Germinal center (tissue), 1 donor: ENCODE data around the gene FLYWCH1.

Experiments
- DNase-seq: peaks from one replicate; pipeline ENCODE4 v3.0.0; 2012; ENCODE audit warnings: mixed read lengths, low spot score

Gene FLYWCH1

GRCh38 chr16:2911638-2912329 lies at the start of gene FLYWCH1:
Gene FLYWCH1 (plus strand): TSS chr16:2911931. CDS start chr16:2929686, 17,755 bp downstream.
- DNase-seq: peak; percentile 95

GRCh38 chr16:2865651-2866050 lies 46.1 kb upstream of the FLYWCH1 start:
- DNase-seq: no peak

DNA sequence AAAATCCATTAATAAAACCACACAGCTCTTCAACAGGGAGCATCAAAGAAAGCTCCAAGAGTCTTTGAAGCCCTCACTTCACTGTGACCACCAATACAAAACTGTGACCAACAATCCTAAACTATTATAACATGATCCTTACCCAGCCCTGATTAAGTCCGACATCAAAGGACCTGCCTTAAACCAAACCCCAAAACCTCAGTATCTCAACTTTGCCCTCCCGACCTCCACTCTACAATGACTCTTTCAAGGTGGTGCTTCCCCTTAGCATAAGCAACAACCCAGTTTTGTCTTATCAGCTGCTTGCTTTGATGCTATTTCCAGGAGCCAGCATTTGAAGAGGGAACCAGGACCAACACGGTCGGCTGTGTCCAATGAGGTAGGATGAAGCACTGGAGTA lies 45.3 kb upstream of the FLYWCH1 start:
- no peak for DNase-seq

GRCh38 chr16:2867661-2867986 lies 44.1 kb upstream of the FLYWCH1 start:
- DNase-seq: no peak

DNA sequence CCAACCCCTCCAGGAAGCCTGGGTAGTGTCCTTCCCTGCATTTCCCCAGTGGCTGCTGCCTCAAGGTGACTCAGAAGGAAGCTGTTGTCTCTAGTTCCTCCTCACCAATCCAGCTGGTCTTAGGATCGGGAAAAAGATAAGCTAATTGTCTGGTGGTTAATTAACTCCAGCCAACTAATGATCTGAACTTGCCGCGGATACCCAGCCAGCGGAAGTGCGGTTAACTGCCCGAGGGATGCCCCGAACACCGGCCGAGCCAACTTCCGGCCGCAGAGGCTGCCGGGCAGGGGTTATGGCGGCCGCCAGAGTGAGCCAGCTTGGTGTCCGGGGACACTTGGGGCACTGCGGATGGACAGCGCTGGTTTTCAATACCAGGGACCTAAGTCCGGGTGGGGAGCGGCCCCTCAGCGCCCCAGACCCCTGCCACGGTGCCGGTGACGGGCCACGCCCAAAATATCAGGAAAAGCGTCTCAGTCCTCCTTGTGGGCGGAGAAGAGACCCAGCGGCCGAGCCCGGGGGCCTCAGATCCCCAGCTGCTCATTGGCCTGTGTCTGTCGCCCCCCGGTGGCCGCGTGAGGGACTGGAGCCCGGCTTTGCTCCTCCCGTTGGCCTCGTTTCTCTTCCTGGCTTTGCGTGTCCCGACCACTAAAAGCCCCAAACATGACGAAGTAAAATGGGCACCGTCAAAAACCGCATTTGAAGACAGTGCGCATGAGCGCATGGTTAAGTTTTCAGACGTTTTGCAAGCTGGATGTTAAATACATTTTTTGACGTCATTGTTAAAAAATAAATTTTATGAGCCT lies 43.5 kb upstream of the FLYWCH1 start:
- DNase-seq: peak; percentile 95

- no peak for DNase-seq
Observed at GRCh38 chr16:2871926-2872325, 39.8 kb upstream of the FLYWCH1 start.

DNA sequence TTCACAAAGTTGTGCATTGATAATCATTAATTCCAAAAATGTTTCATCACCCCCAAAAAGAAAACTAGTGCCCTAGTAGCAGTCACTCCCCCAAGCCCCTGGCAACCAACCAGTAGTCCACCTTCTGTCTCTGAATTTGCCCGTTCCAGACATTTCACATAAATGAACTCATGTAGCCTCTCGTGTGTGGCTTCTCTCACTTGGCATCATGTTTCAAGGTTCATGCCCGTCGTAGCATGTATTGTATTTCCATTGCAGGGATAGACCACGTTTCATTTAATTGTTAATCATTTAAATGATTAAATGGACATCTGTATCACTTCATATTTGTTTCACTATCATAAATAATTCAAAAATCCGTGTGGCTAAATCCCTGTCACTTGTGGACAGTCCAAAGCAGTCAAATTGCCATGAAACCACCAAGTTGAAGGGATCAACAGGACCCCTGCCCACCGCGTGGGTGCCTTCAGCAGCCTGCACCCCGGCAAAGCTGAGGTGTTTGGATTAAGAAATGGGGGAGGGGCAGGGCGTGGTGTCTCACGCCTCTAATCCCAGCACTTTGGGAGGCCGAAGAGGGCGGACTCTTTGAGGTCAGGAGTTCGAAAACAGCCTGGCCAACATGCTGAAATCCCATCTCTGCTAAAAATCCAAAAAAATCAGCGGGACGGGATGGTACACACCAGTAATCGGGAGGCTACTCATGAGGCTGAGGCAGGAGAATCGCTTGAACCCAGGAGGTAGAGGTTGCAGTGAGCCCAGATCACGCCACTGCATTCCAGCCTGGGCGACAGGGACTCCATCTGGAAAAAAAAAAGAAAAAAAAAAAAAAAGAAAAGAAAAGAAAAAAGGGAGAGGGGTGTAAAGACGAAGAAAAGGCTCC lies 37.5 kb upstream of the FLYWCH1 start:
- no peak for DNase-seq

DNA sequence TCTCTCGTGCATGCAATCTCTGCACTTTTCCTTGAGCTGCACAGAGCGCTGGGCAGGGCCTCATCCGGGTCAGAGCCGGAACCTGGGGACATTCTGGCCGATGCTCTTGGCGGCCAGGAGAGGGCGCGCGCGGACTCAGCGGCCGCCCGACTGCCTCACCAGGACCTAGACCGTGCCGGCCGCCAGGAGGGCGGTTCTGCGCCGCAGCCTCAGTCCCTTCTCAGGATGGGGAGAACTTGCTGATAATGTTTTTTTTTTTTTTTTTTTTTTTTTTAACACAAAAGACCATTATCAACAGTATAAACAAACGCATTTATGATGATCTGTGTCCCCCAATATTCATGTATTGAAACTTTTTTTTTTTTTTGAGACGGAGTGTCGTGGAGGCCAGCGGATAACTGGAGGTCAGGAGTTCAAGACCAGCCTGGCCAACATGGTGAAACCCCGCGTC lies 36.8 kb upstream of the FLYWCH1 start:
- DNase-seq: peak; percentile 75

- no peak for DNase-seq
Observed at GRCh38 chr16:2879854-2880508, 31.8 kb upstream of the FLYWCH1 start.

DNA sequence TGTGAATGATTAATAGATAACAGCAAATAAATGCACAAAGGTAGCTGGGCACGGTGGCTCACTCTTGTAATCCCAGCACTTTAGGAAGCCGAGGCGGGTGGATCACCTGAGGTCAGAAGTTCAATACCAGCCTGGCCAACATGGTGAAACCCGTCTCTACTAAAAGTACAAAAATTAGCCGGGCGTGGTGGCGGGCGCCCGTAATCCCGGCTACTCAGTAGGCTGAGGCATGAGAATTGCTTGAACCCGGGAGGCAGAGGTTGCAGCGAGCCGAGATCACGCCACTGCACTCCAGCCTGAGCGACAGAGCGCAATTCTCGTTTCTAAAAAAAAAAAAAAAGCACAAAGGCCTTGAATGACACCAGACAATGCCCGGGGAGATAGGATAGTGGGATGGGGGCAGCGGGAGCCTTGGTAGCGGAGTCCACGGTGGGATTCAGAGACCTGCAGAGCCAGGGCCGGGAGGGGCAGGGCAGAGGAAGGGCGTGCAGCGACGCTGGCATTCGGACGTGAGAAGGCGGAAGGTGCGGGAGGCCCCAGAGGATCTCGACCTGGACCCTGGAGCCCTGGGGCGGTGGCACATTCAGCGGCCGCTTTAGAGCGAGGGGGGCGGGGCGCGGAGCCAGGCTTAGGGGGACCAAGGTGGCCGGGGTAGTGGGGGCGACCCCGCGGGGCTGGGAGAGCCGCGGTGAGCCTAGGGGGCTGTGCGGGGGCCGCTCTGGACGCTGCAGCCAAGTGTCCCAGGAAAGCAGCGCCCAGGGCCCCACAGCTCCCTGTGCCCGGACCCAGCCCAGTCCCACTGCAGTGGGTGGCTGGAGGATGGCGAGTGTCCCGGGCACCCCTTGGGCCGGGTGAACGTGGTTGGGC lies 29.7 kb upstream of the FLYWCH1 start:
- no peak for DNase-seq

DNA sequence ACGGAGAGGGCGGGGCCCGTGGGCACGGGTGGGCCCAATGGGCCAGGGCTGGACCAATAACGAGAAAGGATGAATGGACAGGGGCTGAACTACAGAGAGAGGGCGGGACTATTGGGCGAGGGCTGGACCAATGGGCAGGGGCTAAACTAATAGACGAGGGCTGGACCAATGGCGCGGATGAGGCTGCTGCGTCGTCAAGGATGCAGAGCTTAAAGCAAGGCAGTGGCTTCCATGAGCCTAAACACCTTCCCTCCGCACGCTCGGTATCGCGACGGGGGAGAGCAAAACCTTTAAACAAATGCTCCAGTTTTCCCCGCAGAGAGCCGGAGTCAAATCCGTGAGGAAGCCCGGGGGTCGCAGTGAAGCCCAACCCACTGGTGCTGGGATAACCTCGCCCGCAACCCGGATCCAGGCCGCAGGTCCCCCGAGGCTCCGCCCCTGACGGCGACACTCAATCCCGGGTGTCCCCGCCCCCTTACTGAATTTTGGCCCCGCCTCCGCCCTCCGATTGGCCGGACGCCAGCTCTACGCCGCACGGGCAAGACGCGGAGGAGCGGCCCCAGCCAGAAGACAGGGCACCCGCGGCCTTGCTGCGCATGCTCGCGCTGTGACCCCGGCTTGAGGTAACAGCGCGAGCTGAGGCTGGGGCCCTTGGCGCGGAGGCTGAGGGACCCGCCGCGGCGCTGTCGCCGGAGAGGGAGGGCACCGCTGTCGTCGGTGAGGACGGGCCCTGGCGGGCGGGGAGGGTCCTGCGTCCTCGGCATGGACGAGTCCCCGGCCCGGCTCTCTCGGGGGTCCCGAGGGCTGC lies 28.9 kb upstream of the FLYWCH1 start, which contains the start of gene FLYWCH2:
Gene FLYWCH2 (plus strand): TSS at position 566 of the 808 bp plus-strand sequence. CDS start 13,235 bp downstream, outside the sequence.
- peak; percentile 94 for DNase-seq

- DNase-seq: no peak
Observed at GRCh38 chr16:2883458-2883908, 28.2 kb upstream of the FLYWCH1 start.

DNA sequence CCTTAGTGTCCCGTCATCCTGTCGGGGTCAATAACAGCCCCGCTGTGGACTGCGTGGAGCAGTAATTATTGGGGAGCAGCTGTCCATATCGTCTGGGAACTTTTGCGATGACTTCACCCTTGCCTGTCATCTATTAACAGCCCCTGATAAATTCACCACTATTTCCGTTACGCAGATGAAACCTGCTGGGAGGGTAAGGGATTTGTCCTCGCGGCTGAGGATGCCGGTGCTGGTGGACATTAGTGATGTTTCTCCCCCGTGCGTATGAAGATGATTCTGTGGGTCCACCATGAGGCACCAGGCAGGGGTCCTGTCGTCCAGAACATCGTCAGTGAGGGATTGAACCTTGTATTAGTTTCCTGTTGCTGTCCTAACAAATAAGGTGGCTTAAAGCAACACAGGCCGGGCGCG lies 27.7 kb upstream of the FLYWCH1 start:
- no peak for DNase-seq

DNA sequence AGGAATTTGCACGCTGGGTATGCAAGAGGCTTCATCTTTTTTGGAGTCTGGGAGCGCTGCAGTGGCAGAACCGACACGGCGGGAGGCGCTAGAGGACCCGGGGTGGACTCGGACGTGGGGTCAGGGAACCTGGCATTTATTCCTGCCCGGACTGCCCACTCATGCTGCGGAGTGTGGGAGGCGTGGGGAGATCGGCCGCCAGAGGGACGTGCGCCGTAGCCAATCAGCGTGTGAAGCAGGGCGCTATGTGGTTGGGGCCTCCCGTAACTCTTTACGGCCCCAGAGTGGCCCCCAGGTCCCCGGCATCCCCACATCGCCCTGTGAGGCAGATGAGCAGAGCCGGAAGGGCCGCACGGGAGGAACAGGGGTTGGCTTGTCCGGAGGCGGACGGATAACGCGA lies 17.5 kb upstream of the FLYWCH1 start:
- no peak for DNase-seq

DNA sequence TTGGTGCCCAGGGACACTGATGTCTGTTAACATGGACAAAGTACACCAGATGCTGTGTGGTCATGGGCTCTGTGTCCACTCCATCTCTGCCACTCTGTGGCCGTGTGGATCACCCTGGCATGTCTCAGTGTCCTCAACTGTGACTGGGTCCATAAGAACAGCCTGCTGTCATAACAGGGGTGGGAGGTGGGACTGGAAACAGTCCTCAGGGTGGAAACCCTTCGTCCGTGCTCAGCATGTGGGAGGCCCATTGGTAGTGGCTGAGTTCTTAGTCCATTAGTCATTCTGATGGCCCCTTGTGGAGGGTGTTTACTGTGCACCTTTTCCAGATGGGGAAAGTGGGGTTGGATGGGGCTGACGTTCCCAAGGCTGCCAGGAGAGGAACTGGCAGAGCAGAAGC lies 15.9 kb upstream of the FLYWCH1 start:
- DNase-seq: no peak

- no peak for DNase-seq
Observed at GRCh38 chr16:2896480-2897010, 15.2 kb upstream of the FLYWCH1 start.

DNA sequence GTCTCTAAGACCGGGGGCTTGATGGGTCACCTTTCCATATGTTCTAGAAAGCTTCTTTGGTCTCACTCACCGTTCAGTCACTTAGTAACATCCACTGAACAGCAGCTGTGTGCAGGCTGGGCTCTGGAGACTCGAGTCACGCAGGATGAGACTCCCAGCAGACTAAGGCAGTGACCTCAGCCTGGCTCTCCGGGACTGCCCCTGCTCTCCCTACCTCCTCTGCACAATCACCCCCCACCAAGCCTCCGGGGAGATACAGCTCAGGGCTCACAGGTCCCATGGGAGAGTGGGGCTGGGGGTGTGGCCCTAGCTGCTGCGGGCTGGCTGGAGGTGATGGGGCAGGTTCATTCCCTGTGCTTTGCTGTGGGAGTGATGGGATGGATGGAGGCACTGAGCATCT lies 14.6 kb upstream of the FLYWCH1 start:
- peak; percentile 74 for DNase-seq

GRCh38 chr16:2898831-2899563 lies 12.7 kb upstream of the FLYWCH1 start:
- no peak for DNase-seq

DNA sequence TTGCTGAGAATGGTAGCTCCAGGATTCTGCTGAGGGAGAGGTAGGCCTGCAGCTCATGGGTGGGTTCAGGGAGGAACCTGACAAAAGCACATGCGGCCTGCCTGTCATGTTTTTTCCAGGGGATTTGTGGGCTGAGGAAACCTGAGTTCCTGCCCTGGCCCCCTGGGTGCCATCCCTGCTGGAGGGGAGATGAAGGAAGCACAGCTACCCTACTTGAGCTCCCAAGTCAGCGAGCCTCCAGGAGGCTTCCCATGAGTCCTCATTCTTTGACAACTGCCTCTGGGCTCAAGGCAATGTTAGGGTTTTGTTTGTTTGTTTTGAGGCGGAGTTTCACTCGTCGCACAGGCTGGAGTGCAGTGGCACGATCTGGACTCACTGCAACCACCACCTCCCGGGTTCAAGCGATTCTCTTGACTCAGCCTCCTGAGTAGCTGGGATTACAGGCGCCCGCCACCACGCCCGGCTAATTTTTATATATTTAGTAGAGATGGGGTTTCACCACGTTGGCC lies 12.1 kb upstream of the FLYWCH1 start:
- DNase-seq: no peak
